HG03066 (cell line): ENCODE data around the gene PRPF18.
"Not testable (repeated sequence)": the region's sequence is repeated elsewhere in the genome, so short reads cannot be mapped to it uniquely, and the experiment has no call there.

Source experiments
- ATAC-seq: cut with Tn5 transposase; IDR thresholded peaks from one replicate; pipeline ENCODE4 v1.9.1; 2021; ENCODE audit warnings: low read depth; ENCODE audit not compliant: unreplicated experiment

The PRPF18 gene, protein sequence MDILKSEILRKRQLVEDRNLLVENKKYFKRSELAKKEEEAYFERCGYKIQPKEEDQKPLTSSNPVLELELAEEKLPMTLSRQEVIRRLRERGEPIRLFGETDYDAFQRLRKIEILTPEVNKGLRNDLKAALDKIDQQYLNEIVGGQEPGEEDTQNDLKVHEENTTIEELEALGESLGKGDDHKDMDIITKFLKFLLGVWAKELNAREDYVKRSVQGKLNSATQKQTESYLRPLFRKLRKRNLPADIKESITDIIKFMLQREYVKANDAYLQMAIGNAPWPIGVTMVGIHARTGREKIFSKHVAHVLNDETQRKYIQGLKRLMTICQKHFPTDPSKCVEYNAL

DNA sequence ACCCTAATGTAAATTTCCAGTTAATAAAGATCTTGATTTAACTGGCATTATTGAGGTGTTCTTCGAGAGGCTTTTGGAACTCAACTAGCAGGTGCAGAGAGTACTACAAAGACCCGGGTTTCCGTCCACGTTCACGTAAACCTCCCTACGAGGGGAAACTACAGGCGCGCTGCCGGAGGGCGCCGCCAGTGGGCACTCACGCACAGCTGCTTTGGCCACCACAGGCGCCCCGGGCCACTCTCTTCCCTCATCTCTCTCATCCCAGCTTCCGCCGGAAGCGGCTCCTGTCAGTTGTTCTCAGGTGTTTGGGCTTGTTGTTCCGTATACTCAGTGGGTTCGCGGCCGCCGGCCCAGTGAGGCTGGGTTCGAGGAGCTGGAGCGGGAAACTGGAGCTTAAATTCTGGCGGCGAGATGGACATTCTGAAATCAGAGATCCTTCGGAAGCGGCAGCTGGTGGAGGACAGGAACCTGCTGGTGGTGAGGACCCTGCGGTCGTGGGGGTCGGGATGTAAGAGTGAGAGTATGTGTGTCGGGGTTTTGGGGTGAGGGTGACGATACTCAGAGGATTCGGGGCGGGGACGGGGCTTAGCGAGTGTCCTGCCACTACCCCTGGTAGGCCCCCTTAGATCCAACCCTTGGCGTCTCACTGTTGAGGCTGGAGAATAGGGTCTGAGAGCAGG is at the start of gene PRPF18:
TSS of gene PRPF18 (plus strand) at position 290 of the 680 bp plus-strand sequence. CDS start at position 412, 122 bp downstream.
- peak; percentile 99 for ATAC-seq

- ATAC-seq, result not testable (repeated sequence)
Measured at GRCh38 chr10:13537985-13538384, 48.8 kb upstream of the PRPF18 start.

DNA sequence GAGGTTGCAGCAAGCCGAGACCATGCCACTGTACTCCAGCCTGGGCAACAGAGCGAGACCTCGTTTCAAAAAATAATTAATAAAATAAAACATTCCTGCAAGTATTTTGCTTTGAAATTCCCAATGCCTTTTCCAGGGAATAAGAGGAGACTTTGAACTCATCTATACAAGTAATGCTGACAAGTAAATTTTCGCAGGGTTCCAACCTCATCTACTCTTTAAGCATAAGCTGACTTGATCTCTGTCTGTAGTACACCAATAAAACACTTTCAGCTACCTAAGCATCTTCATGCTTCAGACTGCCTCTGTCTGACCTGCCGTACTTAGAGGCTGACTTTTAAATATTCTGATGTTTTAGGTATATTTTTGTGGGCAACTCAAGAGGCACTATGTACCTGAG is 44.2 kb upstream of the PRPF18 start:
- no peak for ATAC-seq

DNA sequence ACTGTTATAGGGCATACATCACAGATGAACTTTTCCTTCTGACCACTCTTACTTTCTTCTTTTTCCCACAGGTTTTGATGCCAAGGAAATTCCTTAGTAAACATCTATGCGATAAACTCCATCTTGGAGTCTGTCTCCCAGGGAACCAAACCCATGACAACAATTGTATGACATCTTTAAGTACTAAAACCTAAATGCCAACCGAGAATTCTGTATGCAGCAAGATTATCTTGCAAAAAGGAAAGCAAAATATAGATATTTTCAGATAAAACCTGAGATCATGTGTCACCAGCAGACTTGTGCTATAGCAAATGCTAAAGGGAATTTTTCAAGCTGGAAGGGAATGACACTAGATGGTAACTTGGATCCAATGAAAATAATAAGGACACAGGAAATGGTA is 36.0 kb upstream of the PRPF18 start:
- no peak for ATAC-seq

DNA sequence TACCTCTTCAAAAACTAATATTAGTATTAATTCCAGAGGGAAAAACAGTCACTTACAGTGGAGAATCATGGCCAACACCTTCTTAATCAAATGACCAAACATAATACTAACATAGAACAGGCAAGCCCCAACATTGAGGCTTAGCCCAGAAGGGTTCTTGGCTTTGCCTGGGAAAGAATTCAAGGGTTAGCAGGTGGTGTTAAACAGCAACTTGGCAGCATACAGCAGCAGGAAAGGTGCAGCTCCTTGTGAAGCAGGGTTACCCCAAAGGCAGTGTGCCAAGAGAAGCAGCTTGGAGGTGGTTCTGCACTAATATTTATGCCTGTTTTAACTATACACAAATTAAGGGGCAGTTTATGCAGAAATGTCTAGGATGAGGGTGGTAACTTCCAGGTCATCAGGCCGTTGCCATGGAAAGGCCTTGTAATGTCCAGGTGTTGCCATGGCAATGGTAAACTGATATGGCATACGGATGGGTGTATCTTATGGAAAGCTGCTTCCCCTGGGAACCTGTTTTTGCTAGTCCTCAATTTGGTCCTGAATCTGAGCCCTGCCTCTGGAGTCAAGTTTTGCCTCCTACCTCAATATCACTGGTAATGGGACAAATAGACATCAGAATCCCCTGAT is 30.8 kb upstream of the PRPF18 start:
- no peak for ATAC-seq

DNA sequence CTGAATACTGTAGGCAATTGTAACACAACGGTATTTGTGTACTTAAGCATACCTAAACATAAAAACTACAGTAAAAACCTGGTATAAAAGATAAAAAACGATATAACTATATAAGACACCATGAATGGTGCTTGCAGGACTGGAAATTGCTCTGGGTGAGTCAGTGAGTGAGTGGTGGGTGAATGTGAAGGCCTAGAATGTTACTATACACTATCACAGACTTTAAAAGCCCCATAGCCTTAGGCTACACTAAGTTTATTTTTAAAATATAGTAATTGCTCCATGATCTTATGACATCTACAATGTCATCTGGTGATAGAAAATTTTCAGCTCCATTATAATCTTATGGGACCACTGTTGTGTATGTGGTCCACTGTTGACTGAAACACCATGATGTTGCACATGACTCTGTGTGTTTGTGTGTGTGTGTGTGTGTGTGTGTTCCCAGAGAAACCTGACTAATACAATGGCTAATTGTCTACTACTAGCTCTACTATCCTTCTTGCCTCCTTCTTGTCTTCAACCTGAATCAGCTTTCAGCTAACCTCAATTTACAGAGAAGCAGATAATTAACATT is 27.6 kb upstream of the PRPF18 start:
- ATAC-seq, result no peak

DNA sequence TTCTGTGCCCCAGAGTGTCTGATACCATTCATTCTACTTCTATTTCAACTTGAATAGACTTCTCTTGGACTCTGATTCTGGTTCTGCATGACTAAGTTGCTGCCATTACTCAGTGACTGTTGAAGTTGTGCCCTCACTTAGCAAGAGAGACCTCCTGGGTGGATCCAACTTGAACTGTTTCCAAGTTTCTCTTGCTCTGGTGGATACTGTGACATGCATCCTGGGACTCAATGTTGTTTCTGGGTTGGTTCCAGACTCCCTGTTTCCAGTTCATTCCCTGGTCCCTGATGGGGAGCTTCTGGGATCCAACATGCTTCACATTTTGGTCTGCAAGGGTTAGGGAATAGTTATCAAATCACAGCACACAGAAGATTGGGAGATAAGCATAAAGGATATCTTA is 26.2 kb upstream of the PRPF18 start:
- ATAC-seq, result no peak

DNA sequence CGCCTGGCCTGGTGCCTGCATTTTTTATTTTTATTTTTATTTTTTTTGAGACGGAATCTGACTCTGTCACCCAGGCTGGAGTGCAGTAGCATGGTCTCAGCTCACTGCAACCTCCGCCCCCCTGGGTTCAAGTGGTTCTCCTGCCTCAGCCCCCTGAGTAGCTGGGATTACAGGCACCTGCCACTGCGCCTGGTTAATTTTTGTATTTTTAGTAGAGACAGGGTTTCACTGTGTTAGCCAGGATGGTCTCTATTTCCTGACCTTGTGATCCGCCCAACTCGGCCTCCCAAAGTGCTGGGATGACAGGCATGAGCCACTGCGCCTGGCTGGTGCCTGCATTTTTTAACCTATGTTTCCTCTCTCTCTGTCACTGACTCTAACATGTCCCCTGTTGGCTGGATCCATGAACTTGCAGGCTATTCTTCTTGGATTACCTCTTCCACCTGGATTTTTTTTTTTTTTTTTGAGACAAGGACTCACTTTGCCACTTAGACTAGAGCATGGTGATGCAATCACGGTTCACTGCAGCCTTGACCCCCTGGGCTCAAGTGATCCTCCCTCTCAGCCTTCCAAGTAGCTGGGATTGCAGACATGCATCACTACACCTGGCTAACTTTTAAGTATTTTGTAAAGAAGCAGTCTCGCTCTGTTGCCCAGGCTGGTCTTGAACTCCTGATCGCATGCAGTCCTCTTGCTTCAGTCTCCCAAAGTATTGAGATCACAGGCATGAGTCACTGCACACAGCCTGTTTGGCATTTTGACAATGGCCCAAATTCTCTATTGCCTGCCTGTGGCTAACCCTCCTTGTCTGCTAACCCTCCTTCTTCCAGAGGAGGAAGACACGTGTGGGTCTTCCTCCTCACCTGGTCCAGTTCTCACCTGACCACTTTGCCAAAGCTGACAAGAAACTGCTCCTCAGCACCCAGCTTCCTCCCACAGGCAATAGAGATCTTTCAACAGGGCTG is 23.0 kb upstream of the PRPF18 start:
- no peak for ATAC-seq

GRCh38 chr10:13564576-13564975 is 22.2 kb upstream of the PRPF18 start:
- no peak for ATAC-seq

- ATAC-seq, result no peak
Measured at GRCh38 chr10:13567030-13567429, 19.7 kb upstream of the PRPF18 start.

DNA sequence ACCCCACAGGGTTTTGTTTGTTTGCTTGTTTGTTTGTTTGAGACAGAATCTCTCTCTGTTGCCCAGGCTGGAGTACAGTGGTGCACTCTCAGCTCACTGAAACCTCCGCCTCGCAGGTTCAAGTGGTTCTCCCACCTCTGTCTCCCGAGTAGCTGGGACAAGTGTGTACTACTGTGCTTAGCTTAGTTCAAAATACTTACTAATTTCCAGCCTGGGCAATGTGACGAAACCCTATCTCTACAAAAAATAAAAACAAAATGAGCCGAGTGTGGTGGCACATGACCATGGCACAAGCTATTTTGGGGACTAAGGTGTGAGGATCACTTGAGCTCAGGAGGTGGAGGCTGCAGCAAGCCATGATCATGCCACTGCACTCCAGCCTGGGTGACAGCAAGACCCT is 15.2 kb upstream of the PRPF18 start:
- no peak for ATAC-seq

DNA sequence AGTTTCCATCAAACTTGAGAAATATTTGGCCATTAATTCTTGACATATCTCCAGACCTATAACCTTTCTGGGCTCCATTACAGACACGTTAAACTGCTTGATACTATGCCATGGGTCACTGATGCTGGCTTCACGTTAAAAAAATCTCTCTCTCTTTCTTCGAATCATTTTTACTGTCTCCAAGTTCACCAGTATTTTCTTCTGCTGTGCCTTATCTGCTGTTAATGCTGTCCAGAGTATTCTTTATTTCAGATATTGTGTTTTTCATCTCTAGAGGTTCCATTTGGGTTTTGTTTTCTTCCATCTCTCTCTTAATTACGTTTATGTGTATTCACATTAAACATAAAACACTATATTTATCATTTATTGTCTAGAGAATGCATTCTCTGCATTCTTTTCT is 12.8 kb upstream of the PRPF18 start:
- ATAC-seq, result no peak

DNA sequence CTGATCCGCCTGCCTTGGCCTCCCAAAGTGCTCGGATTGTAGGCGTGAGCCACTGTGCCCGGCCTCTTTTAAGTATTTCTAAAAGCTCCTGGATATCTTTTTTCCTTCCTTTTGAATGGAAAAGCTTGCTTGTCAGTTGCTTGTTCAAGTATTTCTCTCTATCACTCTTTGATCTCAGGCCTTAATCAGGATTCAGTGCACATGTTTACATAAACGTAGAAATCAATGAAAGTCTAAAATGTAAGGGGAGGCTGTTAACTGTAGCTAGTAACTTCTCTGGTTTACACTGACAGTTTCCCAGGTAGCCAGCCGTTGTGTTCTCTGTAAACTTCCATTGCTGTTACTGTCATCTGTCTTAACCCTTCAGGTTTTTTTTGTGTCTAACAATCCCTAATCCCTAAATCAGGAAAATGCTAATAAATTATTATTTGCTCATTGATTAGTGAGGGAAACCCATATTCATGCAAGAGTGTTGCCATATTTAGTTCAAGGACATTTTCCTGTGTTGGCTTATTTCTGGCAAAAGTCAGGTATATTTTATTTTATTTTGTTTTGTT is 1.5 kb upstream of the PRPF18 start:
- no peak for ATAC-seq

GRCh38 chr10:13585943-13586342 is 822 bp upstream of the PRPF18 start:
- ATAC-seq, result no peak

DNA sequence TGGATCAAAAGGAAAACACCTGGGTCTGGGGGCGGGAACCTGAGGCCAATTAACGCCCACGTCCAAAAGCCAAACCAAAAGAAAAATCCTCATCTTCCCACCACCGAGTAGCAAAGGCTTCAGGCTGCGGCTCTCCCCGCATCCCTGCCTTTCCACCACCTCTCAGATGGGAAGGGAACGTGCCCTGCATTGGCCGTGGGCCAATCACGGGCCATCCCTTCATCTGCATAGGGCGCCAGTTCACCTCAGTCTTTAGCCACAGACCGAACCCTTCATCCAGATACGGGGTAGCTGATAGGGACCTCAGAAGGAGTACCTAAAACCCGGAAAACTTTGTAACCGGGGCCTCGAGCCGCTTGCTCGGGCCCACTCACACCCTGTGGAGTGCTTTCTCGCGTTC is 626 bp downstream of the PRPF18 start:
- no peak for ATAC-seq

- ATAC-seq, result no peak
Measured at GRCh38 chr10:13589316-13589715, 2.6 kb downstream of the PRPF18 start.

DNA sequence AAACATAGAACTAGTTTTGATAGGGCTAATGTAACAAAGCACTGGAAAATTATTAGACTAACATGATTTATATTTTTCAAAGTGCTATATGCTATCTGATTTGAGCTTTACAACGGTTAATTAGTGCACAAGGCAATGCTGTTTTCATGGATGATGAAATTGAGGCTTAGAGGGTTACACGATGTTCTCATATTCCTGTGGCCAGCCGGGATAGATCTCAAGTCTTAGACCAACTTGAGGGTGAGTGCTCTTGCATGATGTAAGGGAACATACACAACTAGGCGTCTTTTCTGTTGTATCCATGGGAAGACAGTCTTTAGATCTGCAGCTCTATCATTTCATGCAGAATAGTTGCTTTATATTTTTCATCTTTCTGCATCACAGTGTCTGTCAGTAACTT is 4.1 kb downstream of the PRPF18 start:
- ATAC-seq, result no peak

DNA sequence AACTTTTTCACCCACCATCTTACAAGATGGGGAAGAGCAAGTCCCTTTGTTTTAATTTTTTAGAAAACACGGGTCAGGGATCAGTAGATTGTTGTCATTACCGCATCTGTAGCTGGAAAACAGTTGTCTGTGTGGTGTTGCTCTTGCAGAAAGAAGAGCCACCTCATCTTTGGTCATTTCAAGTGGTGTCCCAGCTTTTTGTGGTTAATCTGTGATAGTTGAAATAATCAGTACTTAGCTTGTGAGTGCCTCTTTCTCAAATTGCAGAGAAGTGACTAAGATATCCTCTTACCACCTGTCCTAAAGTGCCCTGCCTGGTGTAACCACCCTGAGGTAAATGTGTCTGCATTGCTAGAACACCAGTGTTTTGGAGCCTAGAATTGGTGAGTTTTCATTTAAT is 5.5 kb downstream of the PRPF18 start:
- ATAC-seq, result no peak

GRCh38 chr10:13593535-13593934 is 6.8 kb downstream of the PRPF18 start:
- no peak for ATAC-seq

DNA sequence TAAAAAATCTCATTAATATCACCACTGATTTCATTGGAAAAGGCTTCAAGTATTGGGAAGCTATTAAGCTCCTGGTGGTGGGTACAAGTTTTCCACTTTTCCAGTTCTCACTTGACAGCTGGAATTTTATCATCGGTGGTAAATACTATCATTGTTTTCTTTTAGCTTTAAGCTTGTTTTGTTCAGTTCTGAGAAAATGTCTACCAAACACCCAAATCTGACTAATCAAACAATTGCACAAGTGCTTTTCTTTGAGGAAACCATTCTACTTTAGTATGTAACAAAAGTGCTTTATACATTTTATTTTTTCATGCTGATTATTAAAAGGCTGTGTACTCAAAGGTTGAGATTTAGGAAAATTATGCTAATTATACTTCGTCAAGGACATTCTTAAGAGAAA is 7.9 kb downstream of the PRPF18 start:
- no peak for ATAC-seq
